WTC11 (cell line): ENCODE data around the gene MAGI2. TPM values are rescaled to one million over a fixed set of nuclear protein-coding genes. Genes with fewer than 3 reads are reported as not detected.

Experiments
- ATAC-seq: fragments of 200-7000 bp; cut with Tn5 transposase; 2 replicates; pipeline ENCODE4 v1.10.0; 2021; ENCODE audit warnings: mild to moderate bottlenecking, moderate library complexity
- CTCF ChIA-PET: fragments of 300-600 bp; sonication (Branson Sonifier 250); formaldehyde crosslinking; loops from one replicate; lab custom pipeline; 2021; ENCODE audit warnings: antibody characterized with exemption; lab: Charles Lee
- POLR2A ChIA-PET: fragments of 350-600 bp; sonication (Branson Sonifier 250); formaldehyde crosslinking; loops from one replicate; lab custom pipeline; 2021; ENCODE audit warnings: antibody characterized with exemption; lab: Charles Lee
- DNase-seq: peaks from one replicate; pipeline ENCODE4 v3.0.0; 2021; ENCODE audit warnings: low spot score
- H3K27ac Mint-ChIP-seq: 2 replicates; pipeline ENCODE4 v1.8.0; 2021; ENCODE audit warnings: mixed read lengths
- H3K27me3 Mint-ChIP-seq: 2 replicates; pipeline ENCODE4 v1.8.0; 2021; ENCODE audit warnings: low read depth, mild to moderate bottlenecking, moderate library complexity, mixed read lengths
- H3K36me3 Mint-ChIP-seq: 2 replicates; pipeline ENCODE4 v1.8.0; 2021; ENCODE audit warnings: mixed read lengths
- H3K4me1 Mint-ChIP-seq: 2 replicates; pipeline ENCODE4 v1.8.0; 2022; ENCODE audit warnings: mixed read lengths
- H3K4me3 Mint-ChIP-seq: 2 replicates; pipeline ENCODE4 v1.8.0; 2021; ENCODE audit warnings: mild to moderate bottlenecking, moderate library complexity, mixed read lengths
- H3K9me3 Mint-ChIP-seq: 2 replicates; pipeline ENCODE4 v1.8.0; 2021; ENCODE audit warnings: mixed read lengths
- EMX1 ChIP-seq: fragments of 250-450 bp; sonication (Bioruptor Pico); IDR thresholded peaks from 2 replicates; pipeline ENCODE4 v1.8.0; 2021; ENCODE audit warnings: mild to moderate bottlenecking
- ETV6 ChIP-seq: sonication (generic); formaldehyde crosslinking; IDR thresholded peaks from 2 replicates; pipeline ENCODE4 v1.8.1; 2022; ENCODE audit warnings: mild to moderate bottlenecking, missing genetic modification reagents
- GRHL2 ChIP-seq: fragments of 250-450 bp; sonication (Bioruptor Pico); IDR thresholded peaks from 2 replicates; pipeline ENCODE4 v1.8.0; 2022; ENCODE audit warnings: mild to moderate bottlenecking, moderate library complexity; ENCODE audit not compliant: insufficient replicate concordance, severe bottlenecking
- GTF2I ChIP-seq: fragments of 250-450 bp; sonication (Bioruptor Pico); conservative IDR thresholded peaks from 2 replicates; pipeline ENCODE4 v1.4.0; 2021; ENCODE audit warnings: mild to moderate bottlenecking
- HMGA2 ChIP-seq: fragments of 250-450 bp; sonication (Bioruptor Pico); IDR thresholded peaks from 2 replicates; pipeline ENCODE4 v1.4.0; 2021; ENCODE audit warnings: mild to moderate bottlenecking, moderate library complexity
- JUN ChIP-seq: sonication (generic); formaldehyde crosslinking; IDR thresholded peaks from 2 replicates; pipeline ENCODE4 v1.8.0; 2023; ENCODE audit warnings: mild to moderate bottlenecking, missing genetic modification reagents
- KAT7 ChIP-seq: sonication (generic); formaldehyde crosslinking; IDR thresholded peaks from 2 replicates; pipeline ENCODE4 v1.8.1; 2023; ENCODE audit warnings: missing genetic modification reagents, mild to moderate bottlenecking, borderline replicate concordance
- NFYB ChIP-seq: sonication (generic); formaldehyde crosslinking; conservative IDR thresholded peaks from 2 replicates; pipeline ENCODE4 v1.8.0; 2022; ENCODE audit warnings: low read depth, missing genetic modification reagents
- NR1H2 ChIP-seq: sonication (generic); formaldehyde crosslinking; IDR thresholded peaks from 2 replicates; pipeline ENCODE4 v1.9.0; 2021; ENCODE audit warnings: mild to moderate bottlenecking, moderate library complexity, missing genetic modification reagents
- NR3C1 ChIP-seq: sonication (generic); formaldehyde crosslinking; conservative IDR thresholded peaks from 2 replicates; pipeline ENCODE4 v1.8.1; 2023; ENCODE audit warnings: low read depth, mild to moderate bottlenecking, missing genetic modification reagents
- RORB ChIP-seq: fragments of 250-450 bp; sonication (Bioruptor Pico); IDR thresholded peaks from 2 replicates; pipeline ENCODE4 v1.9.0; 2021; ENCODE audit warnings: mild to moderate bottlenecking
- SP1 ChIP-seq: sonication (generic); formaldehyde crosslinking; conservative IDR thresholded peaks from 2 replicates; pipeline ENCODE4 v1.8.1; 2022; ENCODE audit warnings: missing genetic modification reagents
- TCF7 ChIP-seq: sonication (generic); formaldehyde crosslinking; IDR thresholded peaks from 2 replicates; pipeline ENCODE4 v1.8.0; 2022; ENCODE audit warnings: mild to moderate bottlenecking, low read depth, missing genetic modification reagents, moderate library complexity
- TEAD4 ChIP-seq: sonication (generic); formaldehyde crosslinking; IDR thresholded peaks from 2 replicates; pipeline ENCODE4 v1.8.0; 2022; ENCODE audit warnings: mild to moderate bottlenecking, missing genetic modification reagents
- ZNF232 ChIP-seq: sonication (generic); formaldehyde crosslinking; IDR thresholded peaks from 2 replicates; pipeline ENCODE4 v1.8.0; 2022; ENCODE audit warnings: mild to moderate bottlenecking, missing genetic modification reagents
- total RNA-seq: library from RNA; stranded (reverse); gene quantifications from 3 replicates; pipeline ENCODE4 v1.2.3, GENCODE V29; 2021
- TF ChIP-seq, protein P1 (sequence below): fragments of 250-450 bp; sonication (Bioruptor Pico); IDR thresholded peaks from 2 replicates; pipeline ENCODE4 v1.9.0; 2021; ENCODE audit warnings: mild to moderate bottlenecking
- TF ChIP-seq, protein P2 (sequence below): fragments of 250-450 bp; sonication (Bioruptor Pico); IDR thresholded peaks from 2 replicates; pipeline ENCODE4 v1.9.0; 2021; ENCODE audit warnings: moderate library complexity, mild to moderate bottlenecking, inconsistent platforms, borderline replicate concordance
- TF ChIP-seq, protein P3 (sequence below): sonication (generic); formaldehyde crosslinking; IDR thresholded peaks from 2 replicates; pipeline ENCODE4 v1.8.0; 2023; ENCODE audit warnings: missing genetic modification reagents
- TF ChIP-seq, protein P4 (sequence below): sonication (generic); formaldehyde crosslinking; IDR thresholded peaks from 2 replicates; pipeline ENCODE4 v1.8.1; 2023; ENCODE audit warnings: mild to moderate bottlenecking, missing genetic modification reagents, moderate library complexity
- TF ChIP-seq, protein P5 (sequence below): sonication (generic); formaldehyde crosslinking; IDR thresholded peaks from 2 replicates; pipeline ENCODE4 v1.8.1; 2022; ENCODE audit warnings: low read depth, mild to moderate bottlenecking, moderate library complexity, missing genetic modification reagents, borderline replicate concordance
- TF ChIP-seq, protein P6 (sequence below): sonication (generic); formaldehyde crosslinking; IDR thresholded peaks from 2 replicates; pipeline ENCODE4 v1.8.1; 2022; ENCODE audit warnings: mild to moderate bottlenecking, moderate library complexity, missing genetic modification reagents
- TF ChIP-seq, protein P7 (sequence below): sonication (generic); formaldehyde crosslinking; IDR thresholded peaks from 2 replicates; pipeline ENCODE4 v1.8.0; 2022; ENCODE audit warnings: mild to moderate bottlenecking, missing genetic modification reagents

MAGI2 gene
- total RNA-seq, 1 experiment from 2014 or later, result 26.6 TPM

DNA sequence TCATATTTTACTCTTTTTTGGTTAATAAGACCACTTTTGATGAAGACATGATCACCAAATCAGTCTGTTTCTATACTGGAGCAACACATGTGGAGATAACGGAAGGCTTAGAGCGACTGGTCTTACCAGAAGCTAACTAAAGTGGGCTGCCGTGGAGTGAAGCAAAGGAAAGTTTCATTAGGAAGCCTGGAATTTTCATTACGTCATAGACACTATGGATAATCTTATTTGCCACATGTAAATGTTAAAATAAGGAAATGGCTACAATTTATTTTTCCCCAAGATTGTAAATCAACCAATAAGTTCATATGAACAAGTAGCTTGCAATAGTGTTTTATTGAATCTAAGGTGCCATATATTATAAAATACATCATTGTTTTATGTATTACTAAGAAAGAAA is 1469.5 kb downstream of the MAGI2 start (continued):
- no peak for TF ChIP-seq EMX1 (CRISPR knock-in tag)
- TF ChIP-seq, protein P1, sequence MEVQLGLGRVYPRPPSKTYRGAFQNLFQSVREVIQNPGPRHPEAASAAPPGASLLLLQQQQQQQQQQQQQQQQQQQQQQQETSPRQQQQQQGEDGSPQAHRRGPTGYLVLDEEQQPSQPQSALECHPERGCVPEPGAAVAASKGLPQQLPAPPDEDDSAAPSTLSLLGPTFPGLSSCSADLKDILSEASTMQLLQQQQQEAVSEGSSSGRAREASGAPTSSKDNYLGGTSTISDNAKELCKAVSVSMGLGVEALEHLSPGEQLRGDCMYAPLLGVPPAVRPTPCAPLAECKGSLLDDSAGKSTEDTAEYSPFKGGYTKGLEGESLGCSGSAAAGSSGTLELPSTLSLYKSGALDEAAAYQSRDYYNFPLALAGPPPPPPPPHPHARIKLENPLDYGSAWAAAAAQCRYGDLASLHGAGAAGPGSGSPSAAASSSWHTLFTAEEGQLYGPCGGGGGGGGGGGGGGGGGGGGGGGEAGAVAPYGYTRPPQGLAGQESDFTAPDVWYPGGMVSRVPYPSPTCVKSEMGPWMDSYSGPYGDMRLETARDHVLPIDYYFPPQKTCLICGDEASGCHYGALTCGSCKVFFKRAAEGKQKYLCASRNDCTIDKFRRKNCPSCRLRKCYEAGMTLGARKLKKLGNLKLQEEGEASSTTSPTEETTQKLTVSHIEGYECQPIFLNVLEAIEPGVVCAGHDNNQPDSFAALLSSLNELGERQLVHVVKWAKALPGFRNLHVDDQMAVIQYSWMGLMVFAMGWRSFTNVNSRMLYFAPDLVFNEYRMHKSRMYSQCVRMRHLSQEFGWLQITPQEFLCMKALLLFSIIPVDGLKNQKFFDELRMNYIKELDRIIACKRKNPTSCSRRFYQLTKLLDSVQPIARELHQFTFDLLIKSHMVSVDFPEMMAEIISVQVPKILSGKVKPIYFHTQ, result no peak
- TF ChIP-seq HMGA2 (CRISPR knock-in tag), result no peak

DNA sequence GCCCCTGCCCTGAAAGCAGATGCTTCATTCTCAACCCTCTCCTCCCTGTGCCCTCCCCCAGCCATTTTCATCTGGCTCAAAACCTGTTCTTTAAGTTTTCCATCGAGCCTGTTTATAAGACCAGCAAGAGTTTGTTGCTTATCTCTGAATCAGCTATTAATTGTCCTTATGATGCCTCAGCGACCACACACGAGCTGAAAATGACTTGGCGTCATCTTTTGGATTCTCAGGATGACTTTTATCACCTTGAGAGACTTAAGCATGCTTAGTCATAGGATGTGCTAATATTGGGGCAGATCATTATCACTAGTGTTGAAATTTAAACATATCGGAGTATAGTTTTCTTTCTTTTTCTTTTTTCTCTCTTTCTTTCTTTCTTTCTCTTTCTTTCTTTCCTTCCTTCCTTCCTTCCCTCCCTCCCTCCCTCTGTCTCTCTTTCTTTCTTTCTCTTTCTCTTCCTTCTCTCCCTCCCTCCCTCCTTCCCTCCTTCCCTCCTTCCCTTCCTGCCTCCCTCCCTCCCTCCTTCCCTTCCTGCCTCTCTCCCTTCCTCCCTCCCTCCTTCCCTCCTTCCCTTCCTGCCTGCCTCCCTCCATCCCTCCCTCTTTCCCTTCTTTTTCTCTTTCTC is 1470.4 kb downstream of the MAGI2 start:
- no peak for ATAC-seq
- Mint-ChIP-seq H3K27ac (no peak overlapping the region), H3K36me3 (no peaks in the 10 kb centered on the region), H3K9me3 (no peaks in the 10 kb centered on the region), H3K4me1 (0 out of 2 replicates have a peak, but pooled peaks cover 4% of the 10 kb centered on the region), H3K27me3 (no peaks in the 10 kb centered on the region), H3K4me3 (no peak overlapping the region)
- CTCF ChIA-PET, result no interaction called here
- POLR2A ChIA-PET, result no interaction called here
- TF ChIP-seq, protein P2, sequence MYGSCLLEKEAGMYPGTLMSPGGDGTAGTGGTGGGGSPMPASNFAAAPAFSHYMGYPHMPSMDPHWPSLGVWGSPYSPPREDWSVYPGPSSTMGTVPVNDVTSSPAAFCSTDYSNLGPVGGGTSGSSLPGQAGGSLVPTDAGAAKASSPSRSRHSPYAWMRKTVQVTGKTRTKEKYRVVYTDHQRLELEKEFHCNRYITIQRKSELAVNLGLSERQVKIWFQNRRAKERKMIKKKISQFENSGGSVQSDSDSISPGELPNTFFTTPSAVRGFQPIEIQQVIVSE (CRISPR knock-in tag), result no peak
- TF ChIP-seq RORB (CRISPR knock-in tag), result no peak
- no peak for DNase-seq

DNA sequence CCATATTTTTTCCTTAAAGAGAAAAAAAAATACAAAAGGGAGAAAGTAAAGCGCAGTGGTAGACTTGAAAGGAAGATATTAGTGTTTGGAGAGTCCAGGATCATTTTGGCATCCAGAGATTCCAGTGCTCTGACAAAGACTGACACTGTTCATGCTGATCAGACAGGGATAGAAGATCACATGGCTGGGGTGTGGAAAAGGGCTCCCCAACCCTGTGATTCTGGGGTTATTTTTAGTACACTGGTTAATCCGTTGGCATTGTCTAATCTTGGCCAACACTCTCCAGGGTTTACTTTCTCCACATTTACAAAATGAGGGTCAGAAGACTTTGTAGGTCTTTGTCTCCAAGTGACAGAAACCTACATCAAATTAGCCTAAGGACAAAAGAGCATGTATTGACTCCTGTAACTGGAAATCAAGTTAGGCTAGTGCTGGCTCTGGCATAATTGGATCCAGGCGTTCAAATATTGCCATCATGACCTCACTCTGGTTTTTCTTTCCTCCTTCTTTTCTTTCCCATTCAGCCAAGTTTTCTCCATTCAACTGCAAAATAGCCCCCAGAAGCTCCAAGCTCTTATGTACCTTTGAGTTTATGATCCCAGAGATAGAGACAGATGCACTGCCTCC is 1473.3 kb downstream of the MAGI2 start:
- Mint-ChIP-seq H3K27ac (no peak overlapping the region), H3K9me3 (no peaks in the 10 kb centered on the region)
- no peak for TF ChIP-seq TCF7 (CRISPR knock-in tag)
- no peak for TF ChIP-seq GTF2I
- TF ChIP-seq, all 79 proteins: peak for 0
- no peaks in the 10 kb centered on the region for H3K36me3 Mint-ChIP-seq
- no peak for ATAC-seq
- CTCF ChIA-PET, result no interaction called here
- H3K4me3 Mint-ChIP-seq, result no peak overlapping the region
- no peaks in the 10 kb centered on the region for H3K4me1 Mint-ChIP-seq
- no peaks in the 10 kb centered on the region for H3K27me3 Mint-ChIP-seq
- POLR2A ChIA-PET, result no interaction called here
- DNase-seq, result no peak

DNA sequence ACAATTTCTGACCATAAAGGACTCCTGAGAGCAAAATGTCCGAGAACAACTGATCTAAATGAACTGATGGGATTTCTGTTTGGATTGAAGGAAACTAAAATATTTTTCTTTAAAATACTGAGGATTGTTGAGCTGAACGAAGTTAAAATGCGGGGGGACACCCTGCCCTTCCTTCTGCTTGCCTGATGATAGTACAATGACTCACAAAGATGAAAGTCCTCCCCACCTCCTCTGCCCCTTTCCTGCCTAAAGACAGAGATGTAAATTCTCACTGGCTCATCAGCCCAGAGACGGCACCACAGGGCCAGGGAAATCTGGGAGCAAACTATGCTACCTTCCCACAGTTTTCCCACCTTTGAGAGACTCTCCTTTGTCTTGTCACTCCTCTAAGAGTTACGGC is 1474.2 kb downstream of the MAGI2 start:
- Mint-ChIP-seq H3K27ac (no peak overlapping the region), H3K36me3 (no peaks in the 10 kb centered on the region), H3K4me3 (no peak overlapping the region), H3K27me3 (no peaks in the 10 kb centered on the region), H3K9me3 (no peaks in the 10 kb centered on the region), H3K4me1 (no peaks in the 10 kb centered on the region)
- CTCF ChIA-PET, result no interaction called here
- POLR2A ChIA-PET, result no interaction called here
- ATAC-seq, result no peak
- no peak for DNase-seq
- TF ChIP-seq NR3C1 (CRISPR knock-in tag) (no peak), NR1H2 (CRISPR knock-in tag) (no peak), ZNF232 (CRISPR knock-in tag) (no peak), SP1 (CRISPR knock-in tag) (no peak), GRHL2 (no peak), GTF2I (no peak), ETV6 (CRISPR knock-in tag) (no peak), JUN (no peak), NFYB (CRISPR knock-in tag) (no peak), KAT7 (CRISPR knock-in tag) (no peak), TEAD4 (CRISPR knock-in tag) (no peak)
- TF ChIP-seq, protein P3, sequence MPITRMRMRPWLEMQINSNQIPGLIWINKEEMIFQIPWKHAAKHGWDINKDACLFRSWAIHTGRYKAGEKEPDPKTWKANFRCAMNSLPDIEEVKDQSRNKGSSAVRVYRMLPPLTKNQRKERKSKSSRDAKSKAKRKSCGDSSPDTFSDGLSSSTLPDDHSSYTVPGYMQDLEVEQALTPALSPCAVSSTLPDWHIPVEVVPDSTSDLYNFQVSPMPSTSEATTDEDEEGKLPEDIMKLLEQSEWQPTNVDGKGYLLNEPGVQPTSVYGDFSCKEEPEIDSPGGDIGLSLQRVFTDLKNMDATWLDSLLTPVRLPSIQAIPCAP, result no peak
- TF ChIP-seq, protein P4, sequence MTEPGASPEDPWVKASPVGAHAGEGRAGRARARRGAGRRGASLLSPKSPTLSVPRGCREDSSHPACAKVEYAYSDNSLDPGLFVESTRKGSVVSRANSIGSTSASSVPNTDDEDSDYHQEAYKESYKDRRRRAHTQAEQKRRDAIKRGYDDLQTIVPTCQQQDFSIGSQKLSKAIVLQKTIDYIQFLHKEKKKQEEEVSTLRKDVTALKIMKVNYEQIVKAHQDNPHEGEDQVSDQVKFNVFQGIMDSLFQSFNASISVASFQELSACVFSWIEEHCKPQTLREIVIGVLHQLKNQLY (CRISPR knock-in tag), result no peak
- TF ChIP-seq, protein P5, sequence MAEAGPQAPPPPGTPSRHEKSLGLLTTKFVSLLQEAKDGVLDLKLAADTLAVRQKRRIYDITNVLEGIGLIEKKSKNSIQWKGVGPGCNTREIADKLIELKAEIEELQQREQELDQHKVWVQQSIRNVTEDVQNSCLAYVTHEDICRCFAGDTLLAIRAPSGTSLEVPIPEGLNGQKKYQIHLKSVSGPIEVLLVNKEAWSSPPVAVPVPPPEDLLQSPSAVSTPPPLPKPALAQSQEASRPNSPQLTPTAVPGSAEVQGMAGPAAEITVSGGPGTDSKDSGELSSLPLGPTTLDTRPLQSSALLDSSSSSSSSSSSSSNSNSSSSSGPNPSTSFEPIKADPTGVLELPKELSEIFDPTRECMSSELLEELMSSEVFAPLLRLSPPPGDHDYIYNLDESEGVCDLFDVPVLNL (CRISPR knock-in tag), result no peak
- TF ChIP-seq, protein P6, sequence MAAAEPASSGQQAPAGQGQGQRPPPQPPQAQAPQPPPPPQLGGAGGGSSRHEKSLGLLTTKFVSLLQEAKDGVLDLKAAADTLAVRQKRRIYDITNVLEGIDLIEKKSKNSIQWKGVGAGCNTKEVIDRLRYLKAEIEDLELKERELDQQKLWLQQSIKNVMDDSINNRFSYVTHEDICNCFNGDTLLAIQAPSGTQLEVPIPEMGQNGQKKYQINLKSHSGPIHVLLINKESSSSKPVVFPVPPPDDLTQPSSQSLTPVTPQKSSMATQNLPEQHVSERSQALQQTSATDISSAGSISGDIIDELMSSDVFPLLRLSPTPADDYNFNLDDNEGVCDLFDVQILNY (CRISPR knock-in tag), result no peak
- TF ChIP-seq, protein P7, sequence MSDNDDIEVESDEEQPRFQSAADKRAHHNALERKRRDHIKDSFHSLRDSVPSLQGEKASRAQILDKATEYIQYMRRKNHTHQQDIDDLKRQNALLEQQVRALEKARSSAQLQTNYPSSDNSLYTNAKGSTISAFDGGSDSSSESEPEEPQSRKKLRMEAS (CRISPR knock-in tag), result no peak
